PC-9 (cell line): ENCODE results near the gene KLF15.

ENCODE experiments used
- EZH2 ChIP-seq: fragments of 200-600 bp; sonication (generic); IDR thresholded peaks from 2 replicates; pipeline ENCODE4 v1.8.0; 2017; ENCODE audit warnings: antibody characterized with exemption, low read depth
- TF ChIP-seq, protein P1 (sequence below): fragments of 200-600 bp; sonication (generic); conservative IDR thresholded peaks from 2 replicates; pipeline ENCODE4 v1.6.1; 2017; ENCODE audit warnings: mixed run types, antibody characterized with exemption, mild to moderate bottlenecking, moderate library complexity

DNA sequence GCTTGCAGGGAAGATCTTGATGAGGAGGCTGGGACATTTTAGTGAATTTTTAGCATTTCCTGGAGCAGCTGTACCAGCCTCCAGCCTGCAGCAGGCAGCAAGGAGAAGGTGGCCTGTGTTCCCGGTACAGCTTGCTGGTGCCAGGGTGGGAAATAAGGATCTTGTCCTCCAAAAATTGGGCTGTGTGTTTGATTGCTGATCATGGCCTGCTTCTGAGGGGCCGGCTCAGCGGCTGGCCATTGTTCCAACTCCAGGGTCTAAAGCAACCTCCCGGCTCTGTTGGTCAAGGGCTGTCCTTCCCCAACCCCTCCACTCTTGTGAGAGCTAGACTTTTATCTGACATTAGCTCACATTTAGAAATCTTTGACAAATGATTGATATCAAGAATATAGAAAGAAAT, 42.5 kb upstream of the KLF15 start:
- TF ChIP-seq, protein P1, sequence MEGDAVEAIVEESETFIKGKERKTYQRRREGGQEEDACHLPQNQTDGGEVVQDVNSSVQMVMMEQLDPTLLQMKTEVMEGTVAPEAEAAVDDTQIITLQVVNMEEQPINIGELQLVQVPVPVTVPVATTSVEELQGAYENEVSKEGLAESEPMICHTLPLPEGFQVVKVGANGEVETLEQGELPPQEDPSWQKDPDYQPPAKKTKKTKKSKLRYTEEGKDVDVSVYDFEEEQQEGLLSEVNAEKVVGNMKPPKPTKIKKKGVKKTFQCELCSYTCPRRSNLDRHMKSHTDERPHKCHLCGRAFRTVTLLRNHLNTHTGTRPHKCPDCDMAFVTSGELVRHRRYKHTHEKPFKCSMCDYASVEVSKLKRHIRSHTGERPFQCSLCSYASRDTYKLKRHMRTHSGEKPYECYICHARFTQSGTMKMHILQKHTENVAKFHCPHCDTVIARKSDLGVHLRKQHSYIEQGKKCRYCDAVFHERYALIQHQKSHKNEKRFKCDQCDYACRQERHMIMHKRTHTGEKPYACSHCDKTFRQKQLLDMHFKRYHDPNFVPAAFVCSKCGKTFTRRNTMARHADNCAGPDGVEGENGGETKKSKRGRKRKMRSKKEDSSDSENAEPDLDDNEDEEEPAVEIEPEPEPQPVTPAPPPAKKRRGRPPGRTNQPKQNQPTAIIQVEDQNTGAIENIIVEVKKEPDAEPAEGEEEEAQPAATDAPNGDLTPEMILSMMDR = no peak
- TF ChIP-seq EZH2 = no peak
